ENCODE data around the gene MTMR10.
A peak's percentile ranks its signal among the peaks of the same experiment; 100 is the strongest.

MTMR10 gene, protein sequence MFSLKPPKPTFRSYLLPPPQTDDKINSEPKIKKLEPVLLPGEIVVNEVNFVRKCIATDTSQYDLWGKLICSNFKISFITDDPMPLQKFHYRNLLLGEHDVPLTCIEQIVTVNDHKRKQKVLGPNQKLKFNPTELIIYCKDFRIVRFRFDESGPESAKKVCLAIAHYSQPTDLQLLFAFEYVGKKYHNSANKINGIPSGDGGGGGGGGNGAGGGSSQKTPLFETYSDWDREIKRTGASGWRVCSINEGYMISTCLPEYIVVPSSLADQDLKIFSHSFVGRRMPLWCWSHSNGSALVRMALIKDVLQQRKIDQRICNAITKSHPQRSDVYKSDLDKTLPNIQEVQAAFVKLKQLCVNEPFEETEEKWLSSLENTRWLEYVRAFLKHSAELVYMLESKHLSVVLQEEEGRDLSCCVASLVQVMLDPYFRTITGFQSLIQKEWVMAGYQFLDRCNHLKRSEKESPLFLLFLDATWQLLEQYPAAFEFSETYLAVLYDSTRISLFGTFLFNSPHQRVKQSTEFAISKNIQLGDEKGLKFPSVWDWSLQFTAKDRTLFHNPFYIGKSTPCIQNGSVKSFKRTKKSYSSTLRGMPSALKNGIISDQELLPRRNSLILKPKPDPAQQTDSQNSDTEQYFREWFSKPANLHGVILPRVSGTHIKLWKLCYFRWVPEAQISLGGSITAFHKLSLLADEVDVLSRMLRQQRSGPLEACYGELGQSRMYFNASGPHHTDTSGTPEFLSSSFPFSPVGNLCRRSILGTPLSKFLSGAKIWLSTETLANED

DNA sequence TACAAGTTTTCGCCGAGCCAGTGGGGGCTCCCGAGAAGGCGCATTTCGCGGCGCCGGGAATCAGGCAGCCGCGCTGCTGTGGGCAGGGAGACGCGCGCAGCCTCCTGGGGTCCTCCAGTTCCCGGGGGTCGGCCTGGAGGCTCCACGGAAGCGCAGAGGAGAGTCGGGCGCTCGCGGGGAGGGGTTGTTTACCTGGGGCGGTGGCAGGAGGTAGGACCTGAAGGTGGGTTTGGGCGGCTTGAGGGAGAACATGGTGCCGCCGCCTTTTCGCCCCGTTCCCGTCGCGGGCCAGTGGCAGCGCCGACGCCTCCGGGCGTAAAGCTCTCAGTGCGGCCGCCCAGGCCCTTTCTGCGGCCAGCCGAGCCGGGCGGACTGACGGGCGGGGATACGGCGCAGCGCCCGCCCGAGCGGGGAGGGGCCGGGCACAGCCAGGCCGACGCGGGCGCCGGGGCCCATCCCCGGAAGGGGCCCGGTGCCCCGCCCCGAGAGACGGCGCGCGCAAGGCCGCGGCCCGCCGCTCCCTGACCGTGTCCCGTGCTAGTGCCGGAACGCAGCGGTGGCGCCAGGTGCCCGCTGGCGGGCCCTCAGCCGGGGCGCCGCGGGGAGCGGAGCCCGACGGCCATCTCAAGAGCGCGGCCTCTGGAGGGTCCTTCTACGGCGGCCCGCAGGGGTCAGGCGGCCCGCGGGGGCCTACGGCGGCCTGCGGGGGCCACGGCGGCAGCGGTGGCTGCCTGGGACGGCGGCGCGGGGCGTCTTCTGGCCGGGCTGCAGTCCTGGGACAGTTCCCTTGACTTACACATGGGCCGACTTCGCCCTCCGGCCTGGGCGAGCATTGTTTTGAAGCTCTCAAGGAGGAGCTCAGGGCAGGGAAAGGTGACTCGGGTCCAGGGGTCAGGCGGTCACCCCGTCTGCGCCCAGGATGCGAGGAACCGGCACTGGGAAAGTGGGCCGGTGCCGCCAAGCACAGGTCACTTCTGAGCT lies at the start of gene MTMR10:
Gene MTMR10 (minus strand): TSS at position 374 of the 981 bp plus-strand sequence. CDS start 122 bp downstream, at position 252.
- peak; percentile 54 to 68 for DNase-seq (ENCODE audit: low read depth in 2 of 2)

DNA sequence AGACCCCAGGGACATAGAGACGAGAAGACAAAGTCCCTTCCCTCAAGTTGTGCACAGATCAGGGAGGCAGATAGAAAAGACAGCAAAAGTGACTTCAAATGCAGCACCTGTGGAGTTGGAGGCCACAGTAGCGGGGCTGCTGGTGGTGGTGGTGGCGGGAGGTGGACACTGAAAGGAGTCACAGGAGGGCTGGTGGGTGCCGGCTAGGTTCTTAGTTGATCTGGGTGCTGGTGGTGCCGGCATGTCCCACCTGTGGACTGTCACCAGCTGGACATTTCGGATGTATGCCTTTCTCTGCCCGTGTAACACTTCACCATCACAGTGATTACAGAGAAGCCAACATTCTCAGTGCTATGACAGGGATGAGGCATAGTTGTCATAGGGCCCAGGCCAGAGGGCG lies 49.2 kb upstream of the MTMR10 start:
- DNase-seq (ENCODE audit: low read depth in 2 of 2) = no peak

- no peak for DNase-seq (ENCODE audit: low read depth in 2 of 2)
Observed at GRCh38 chr15:31039961-31040360, 48.5 kb upstream of the MTMR10 start.

DNA sequence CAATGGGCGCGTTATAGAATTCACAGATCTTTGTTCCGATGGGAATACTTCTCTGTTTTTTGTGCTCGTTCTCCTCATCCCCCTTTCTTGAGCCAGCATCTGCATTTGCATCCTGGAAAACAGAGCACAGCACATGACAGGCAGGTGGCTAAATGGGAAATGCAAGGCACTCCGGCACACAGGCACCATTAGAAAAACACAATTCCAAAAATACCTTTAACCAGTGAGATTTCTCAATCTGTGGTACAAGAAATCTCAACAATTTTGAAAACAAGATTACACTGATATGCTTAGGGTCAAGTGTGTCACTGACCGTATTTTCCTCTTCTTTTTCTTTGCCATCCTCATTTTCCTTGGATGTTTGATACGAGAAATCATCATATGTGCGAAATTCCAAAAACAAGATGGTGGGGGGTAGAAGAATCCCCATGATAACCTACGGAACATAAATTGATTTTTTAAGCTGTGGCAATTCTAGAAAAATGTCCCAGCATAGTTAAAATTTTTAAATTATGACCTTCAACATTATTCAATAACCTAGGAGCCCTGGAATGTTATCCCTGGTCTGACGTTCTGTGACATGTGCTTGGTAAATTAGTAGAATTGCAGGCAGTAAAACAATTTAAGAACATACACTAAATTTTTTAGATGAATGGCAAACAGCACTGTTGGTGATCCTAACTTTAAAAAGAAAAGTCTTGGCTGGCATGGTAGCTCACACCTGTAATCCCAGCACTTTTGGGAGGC lies 46.5 kb upstream of the MTMR10 start:
- no peak for DNase-seq (ENCODE audit: low read depth in 2 of 2)

- DNase-seq (ENCODE audit: low read depth in 2 of 2) = no peak
Observed at GRCh38 chr15:31036783-31037182, 45.4 kb upstream of the MTMR10 start.

DNA sequence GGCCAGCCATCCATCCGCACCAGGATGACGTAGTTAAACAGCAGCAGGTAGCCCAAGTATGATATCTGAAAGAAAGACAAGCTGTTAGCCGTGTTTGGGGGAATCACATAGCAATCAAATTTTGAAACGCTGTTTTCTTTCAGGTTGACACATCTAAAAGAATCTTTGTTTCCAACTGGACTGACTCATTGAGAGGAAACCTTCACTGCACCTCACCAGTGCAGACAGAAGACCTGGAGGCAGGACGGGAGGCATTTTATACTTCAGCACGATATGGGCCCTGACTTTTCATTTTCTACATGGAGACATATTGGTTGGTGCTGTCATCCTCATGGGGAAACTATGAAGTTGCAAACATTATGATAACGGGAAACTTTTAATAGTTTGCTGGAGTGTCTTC lies 44.2 kb upstream of the MTMR10 start:
- DNase-seq (ENCODE audit: low read depth in 2 of 2) = no peak

- DNase-seq (ENCODE audit: low read depth in 2 of 2) = no peak
Observed at GRCh38 chr15:31034152-31034551, 42.7 kb upstream of the MTMR10 start.

DNA sequence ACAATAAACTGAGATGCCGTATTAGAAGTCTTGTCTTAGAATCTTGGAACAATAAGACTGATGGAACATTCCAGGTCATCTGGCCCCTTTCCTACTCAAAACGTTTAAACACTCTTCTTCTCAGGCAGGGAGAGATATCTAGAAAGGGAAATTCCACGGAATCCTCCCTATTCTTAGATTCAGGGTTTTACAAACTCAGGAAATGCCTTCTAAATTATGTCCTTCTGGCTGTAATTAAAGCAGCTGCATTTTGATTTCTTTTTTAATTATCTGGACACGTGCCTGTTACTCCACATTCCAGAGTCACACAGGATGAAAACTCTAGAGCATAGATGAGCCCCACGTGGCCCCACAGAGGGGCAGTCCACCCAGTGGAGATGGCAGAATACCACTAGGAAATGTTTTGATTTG lies 41.5 kb upstream of the MTMR10 start:
- no peak for DNase-seq (ENCODE audit: low read depth in 2 of 2)

GRCh38 chr15:31031471-31032067 lies 40.1 kb upstream of the MTMR10 start:
- no peak for DNase-seq (ENCODE audit: low read depth in 2 of 2)

- DNase-seq (ENCODE audit: low read depth in 2 of 2) = no peak
Observed at GRCh38 chr15:31027910-31028578, 36.6 kb upstream of the MTMR10 start.

DNA sequence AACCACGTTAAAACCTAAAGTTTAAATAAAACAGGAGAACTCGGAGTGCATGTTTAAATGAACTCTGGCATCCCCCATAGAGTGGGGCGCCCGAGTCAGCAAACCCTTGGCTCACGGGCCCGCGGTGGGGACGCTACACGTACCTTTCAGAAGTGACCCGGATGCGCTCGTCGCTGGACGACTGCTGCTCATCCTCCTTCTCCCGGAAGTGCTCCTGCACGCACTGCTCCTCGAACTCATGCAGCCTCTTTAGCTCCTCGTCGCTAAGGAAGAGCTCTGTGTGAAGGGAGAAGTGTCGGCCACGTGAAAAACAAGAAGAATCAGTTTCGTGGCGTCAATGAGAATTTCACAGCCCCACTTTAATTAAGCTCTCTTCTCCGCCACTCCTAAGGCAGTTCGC lies 34.6 kb upstream of the MTMR10 start:
- DNase-seq (ENCODE audit: low read depth in 2 of 2) = no peak

- DNase-seq (ENCODE audit: low read depth in 2 of 2) = no peak
Observed at GRCh38 chr15:31024979-31025378, 33.6 kb upstream of the MTMR10 start.

DNA sequence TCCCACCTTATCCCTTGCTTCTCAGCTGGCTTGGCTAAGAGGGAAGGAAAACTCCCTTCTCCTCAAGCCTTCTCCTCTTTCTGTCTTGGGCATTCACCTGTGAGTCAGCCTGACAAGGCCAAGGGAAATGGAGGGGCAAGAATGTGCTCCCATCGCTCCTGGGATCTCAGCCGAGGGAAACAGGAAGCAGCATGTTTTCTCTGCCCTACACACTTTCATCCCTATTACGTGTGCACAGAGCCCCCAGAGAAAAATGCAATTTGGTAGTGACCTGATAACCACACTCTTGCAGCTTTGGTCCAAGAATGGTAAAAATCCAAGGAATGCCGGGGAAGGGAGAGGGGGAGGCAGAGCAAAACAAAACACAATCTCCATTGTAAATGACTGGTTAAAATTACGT lies 32.9 kb upstream of the MTMR10 start:
- no peak for DNase-seq (ENCODE audit: low read depth in 2 of 2)

DNA sequence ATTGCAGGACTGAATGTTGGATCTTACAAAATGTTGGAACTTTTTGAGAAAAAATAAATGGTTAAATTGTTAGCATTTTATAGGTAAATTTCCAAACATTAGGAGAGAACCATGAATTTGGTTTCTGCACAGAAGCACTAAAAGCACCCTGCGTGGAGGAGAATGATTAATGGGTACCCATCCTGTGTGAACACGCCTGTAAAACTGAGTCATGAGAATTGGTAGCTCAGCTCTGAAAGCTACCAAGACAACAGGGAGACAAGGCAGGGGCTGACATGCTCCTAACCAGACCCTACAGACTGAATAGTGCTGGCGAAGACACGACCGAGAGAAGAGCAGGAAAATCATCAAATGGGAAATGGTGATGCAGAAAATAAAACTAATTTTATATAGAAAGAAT lies 32.4 kb upstream of the MTMR10 start:
- DNase-seq (ENCODE audit: low read depth in 2 of 2) = no peak

GRCh38 chr15:31021067-31021665 lies 29.7 kb upstream of the MTMR10 start:
- DNase-seq (ENCODE audit: low read depth in 2 of 2) = no peak

GRCh38 chr15:31020542-31020941 lies 29.1 kb upstream of the MTMR10 start:
- no peak for DNase-seq (ENCODE audit: low read depth in 2 of 2)

DNA sequence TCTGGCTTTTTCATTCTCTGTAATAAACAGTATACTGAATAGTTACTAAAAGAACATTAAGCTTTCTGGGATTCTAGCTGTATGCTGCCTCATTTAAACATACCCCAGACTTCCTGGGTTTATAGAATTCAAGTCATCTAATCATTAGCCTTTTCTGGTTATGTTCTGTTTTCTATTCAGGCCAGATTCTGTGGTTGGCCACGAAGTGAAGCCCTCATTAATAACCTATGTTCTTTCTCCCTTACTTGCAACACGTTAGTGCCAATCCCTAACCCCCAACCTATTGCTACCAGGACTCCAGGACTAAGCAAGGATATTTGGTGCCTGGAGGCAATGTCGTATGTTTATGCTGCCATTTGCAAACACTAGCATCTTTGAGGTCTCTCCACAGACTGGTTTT lies 28.6 kb upstream of the MTMR10 start:
- DNase-seq (ENCODE audit: low read depth in 2 of 2) = no peak

DNA sequence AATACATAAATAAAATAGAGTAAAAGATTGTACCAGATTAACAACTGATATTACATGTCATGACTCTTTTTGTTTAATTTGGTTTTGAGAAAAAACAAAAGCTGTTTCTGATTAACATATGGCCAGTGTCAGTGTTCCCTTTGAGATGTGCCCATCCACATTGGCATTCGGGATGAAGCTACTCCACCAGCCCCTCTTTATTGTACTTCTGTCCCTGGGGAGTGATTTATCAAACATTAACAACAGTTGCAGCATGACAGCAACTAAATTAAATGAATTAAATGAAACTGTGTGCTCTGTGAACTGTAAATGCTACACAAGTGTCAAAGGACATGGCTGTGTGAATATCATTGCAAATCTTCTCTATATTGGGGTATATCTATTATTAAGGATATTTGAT lies 25.9 kb upstream of the MTMR10 start:
- no peak for DNase-seq (ENCODE audit: low read depth in 2 of 2)

GRCh38 chr15:31016446-31016915 lies 25.1 kb upstream of the MTMR10 start:
- no peak for DNase-seq (ENCODE audit: low read depth in 2 of 2)

DNA sequence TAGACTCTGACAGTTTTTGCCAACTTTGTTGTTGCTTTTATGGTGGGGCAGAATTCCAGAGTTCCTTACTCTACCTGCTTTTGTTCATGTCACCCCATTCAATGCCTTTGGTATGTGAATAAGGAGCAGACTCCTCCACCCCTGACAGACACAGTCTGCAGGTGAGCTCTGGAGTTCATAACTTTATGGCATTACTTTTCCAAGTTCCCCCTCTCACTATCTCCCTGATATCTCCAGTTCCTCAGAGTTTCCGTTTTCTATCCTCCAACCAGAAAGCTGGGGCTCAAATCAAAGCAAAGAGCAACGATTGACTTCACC lies 23.1 kb upstream of the MTMR10 start:
- DNase-seq (ENCODE audit: low read depth in 2 of 2) = no peak

Data from stimulated activated CD4-positive, alpha-beta T cell treated with anti-CD3 and anti-CD28 coated beads, Interleukin-4, amount 100 ng/mL, for 48 hours (primary cell).